Endodermal cell (in vitro differentiated cells): ENCODE results near the gene TMEM59L. TPM values are rescaled to one million over a fixed set of nuclear protein-coding genes. Genes with fewer than 3 reads are reported as not detected.
A peak's percentile ranks its signal among the peaks of the same experiment; 100 is the strongest.

ENCODE experiments used
- DNase-seq: peaks from one replicate; pipeline ENCODE4 v3.0.0-alpha.2; 2017
- H3K27ac ChIP-seq: 2 replicates; pipeline ENCODE4 v1.5.1; 2013; ENCODE audit warnings: mild to moderate bottlenecking, low read depth, low read length, moderate library complexity
- H3K27me3 ChIP-seq: 2 replicates; pipeline ENCODE4 v1.6.1; 2013; ENCODE audit warnings: mild to moderate bottlenecking, low read length, moderate library complexity; ENCODE audit not compliant: insufficient read depth, control insufficient read depth, poor library complexity, severe bottlenecking
- H3K36me3 ChIP-seq: 2 replicates; pipeline ENCODE4 v1.7.0; 2013; ENCODE audit warnings: mild to moderate bottlenecking, low read length, moderate library complexity; ENCODE audit not compliant: control insufficient read depth, insufficient read depth
- H3K4me1 ChIP-seq: one replicate; pipeline ENCODE4 v1.7.0; 2013; ENCODE audit warnings: low read length; ENCODE audit not compliant: control insufficient read depth, insufficient read depth
- H3K4me3 ChIP-seq: 2 replicates; pipeline ENCODE4 v1.5.1; 2013; ENCODE audit warnings: mild to moderate bottlenecking, low read length, moderate library complexity
- H3K9ac ChIP-seq: 2 replicates; pipeline ENCODE4 v1.6.1; 2013; ENCODE audit warnings: mild to moderate bottlenecking, low read length, moderate library complexity; ENCODE audit not compliant: poor library complexity, severe bottlenecking; ENCODE audit errors: extremely low read depth
- H3K9me3 ChIP-seq: 2 replicates; pipeline ENCODE4 v1.6.1; 2013; ENCODE audit warnings: mild to moderate bottlenecking, low read length, moderate library complexity; ENCODE audit not compliant: control insufficient read depth
- H3K27ac Mint-ChIP-seq: 2 replicates; pipeline ENCODE4 v1.8.0; 2020; ENCODE audit warnings: mixed read lengths
- H3K27me3 Mint-ChIP-seq: 2 replicates; pipeline ENCODE4 v1.8.0; 2021; ENCODE audit warnings: mild to moderate bottlenecking, mixed read lengths; ENCODE audit not compliant: insufficient read depth
- H3K36me3 Mint-ChIP-seq: 2 replicates; pipeline ENCODE4 v1.8.0; 2020; ENCODE audit warnings: low read depth, mixed read lengths
- H3K4me1 Mint-ChIP-seq: 2 replicates; pipeline ENCODE4 v1.8.0; 2020; ENCODE audit warnings: mixed read lengths
- H3K4me3 Mint-ChIP-seq: 2 replicates; pipeline ENCODE4 v1.8.0; 2020; ENCODE audit warnings: mild to moderate bottlenecking, moderate library complexity, mixed read lengths
- H3K9me3 Mint-ChIP-seq: 2 replicates; pipeline ENCODE4 v1.8.0; 2020; ENCODE audit warnings: mild to moderate bottlenecking, mixed read lengths
- CTCF ChIP-seq: fragments of 200-600 bp; sonication (generic); conservative IDR thresholded peaks from 2 replicates; pipeline ENCODE4 v1.5.0; 2021; ENCODE audit warnings: antibody characterized with exemption, mild to moderate bottlenecking
- WGBS, 2 experiments: methylation state at CpG; one replicate each; pipeline versions ENCODE4 v1.1.5 to v1.1.7; 2013; ENCODE audit warnings: missing lambda C conversion rate in 2 of 2, mixed read lengths in 1 of 2; ENCODE audit not compliant: insufficient coverage in 1 of 2, insufficient read length in 1 of 2; 5-methylcytosine and 5-hydroxymethylcytosine counted together
- total RNA-seq, 2 donors: library from RNA; stranded (reverse); fragmentation: NEBNext Ultra II Directional in 1 of 2; extraction: Animal tissue kit (Norgen Biotek cat#: 25700) in 1 of 2; gene quantifications; 2 replicates in 1 of 2; 3 replicates in 1 of 2; pipeline ENCODE4 v1.2.1, GENCODE V29; 2021

TMEM59L gene
- total RNA-seq, 2 donors from 2014 or later: 5.0 to 7.2 TPM

- Histone ChIP-seq H3K4me1 (no peaks in the 10 kb centered on the region), H3K4me3 (no peak overlapping the region), H3K9ac (no peak overlapping the region), H3K27me3 (peaks cover 15% of the 10 kb centered on the region), H3K27ac (no peak overlapping the region), H3K36me3 (no peaks in the 10 kb centered on the region), H3K9me3 (no peaks in the 10 kb centered on the region)
- no peak for TF ChIP-seq CTCF
- no peaks in the 10 kb centered on the region for H3K9me3 Mint-ChIP-seq
- peak overlapping the region; percentile 74 for H3K4me3 Mint-ChIP-seq
- H3K27ac Mint-ChIP-seq: peak overlapping the region; percentile 84
- peaks cover 4% of the 10 kb centered on the region for H3K4me1 Mint-ChIP-seq
- H3K27me3 Mint-ChIP-seq: peaks cover 26% of the 10 kb centered on the region
- H3K36me3 Mint-ChIP-seq: no peaks in the 10 kb centered on the region
- WGBS, 2 experiments: 16 to 28% methylated on average over 2 to 5 of the region's 6 CpGs
- no peak for DNase-seq
These were observed 23.1 kb downstream of the TMEM59L start for GRCh38 chr19:18635831-18636182.

- no peaks in the 10 kb centered on the region for H3K9me3 Mint-ChIP-seq
- no peaks in the 10 kb centered on the region for H3K9me3 ChIP-seq
- H3K9ac ChIP-seq: no peak overlapping the region
- TF ChIP-seq CTCF: no peak
- H3K27ac Mint-ChIP-seq: peak overlapping the region; percentile 84
- H3K36me3 ChIP-seq: no peaks in the 10 kb centered on the region
- H3K36me3 Mint-ChIP-seq: no peaks in the 10 kb centered on the region
- no peak overlapping the region for H3K27ac ChIP-seq
- H3K4me3 ChIP-seq: peak overlapping the region; percentile 86
- DNase-seq: peak; percentile 100
- no peaks in the 10 kb centered on the region for H3K4me1 ChIP-seq
- peak overlapping the region; percentile 74 for H3K4me3 Mint-ChIP-seq
- peaks cover 15% of the 10 kb centered on the region for H3K27me3 ChIP-seq
- WGBS, 2 experiments: 1 to 3% methylated on average over 10 to 40 of the region's 44 CpGs
- peaks cover 4% of the 10 kb centered on the region for H3K4me1 Mint-ChIP-seq
- H3K27me3 Mint-ChIP-seq: peaks cover 26% of the 10 kb centered on the region
These were observed 23.7 kb downstream of the TMEM59L start for GRCh38 chr19:18636183-18636968.

- no peaks in the 10 kb centered on the region for H3K4me1 ChIP-seq
- DNase-seq: no peak
- H3K4me3 Mint-ChIP-seq: peak within 1 kb of the TSS; percentile 74
- no peaks in the 10 kb centered on the region for H3K36me3 ChIP-seq
- peaks cover 26% of the 10 kb centered on the region for H3K27me3 Mint-ChIP-seq
- H3K9me3 Mint-ChIP-seq: no peaks in the 10 kb centered on the region
- H3K27ac Mint-ChIP-seq: peak within 1 kb of the TSS; percentile 84
- H3K9ac ChIP-seq: peak within 1 kb of the TSS; percentile 53
- H3K4me3 ChIP-seq: peak within 1 kb of the TSS; percentile 86
- no peak for TF ChIP-seq CTCF
- no peaks in the 10 kb centered on the region for H3K9me3 ChIP-seq
- peaks cover 4% of the 10 kb centered on the region for H3K4me1 Mint-ChIP-seq
- H3K27me3 ChIP-seq: peaks cover 15% of the 10 kb centered on the region
- WGBS, 2 experiments: 3 to 4% methylated on average over 25 to 47 of the region's 47 CpGs
- no peaks in the 10 kb centered on the region for H3K36me3 Mint-ChIP-seq
- no peak within 1 kb of the TSS for H3K27ac ChIP-seq
These were observed 24.4 kb downstream of the TMEM59L start, which contains the start of gene KLHL26 for GRCh38 chr19:18636969-18637629. KLHL26 (plus strand) TSS chr19:18637028; CDS start chr19:18637055, 27 bp downstream.
